AG10803 (cell line): ENCODE results near the gene SLC25A53.
A peak's percentile ranks its signal among the peaks of the same experiment; 100 is the strongest.

Experiments
- DNase-seq: peaks from one replicate; pipeline ENCODE4 v3.0.0; 2010; ENCODE audit warnings: low read depth
- H3K4me3 ChIP-seq: 2 replicates; pipeline ENCODE4 v1.5.1; 2011; ENCODE audit warnings: mild to moderate bottlenecking, low read length, control low read depth
- CTCF ChIP-seq: conservative IDR thresholded peaks from 2 replicates; pipeline ENCODE4 v1.5.1; 2011; ENCODE audit warnings: mild to moderate bottlenecking, low read length, control low read depth, inconsistent platforms

Gene SLC25A53

DNA sequence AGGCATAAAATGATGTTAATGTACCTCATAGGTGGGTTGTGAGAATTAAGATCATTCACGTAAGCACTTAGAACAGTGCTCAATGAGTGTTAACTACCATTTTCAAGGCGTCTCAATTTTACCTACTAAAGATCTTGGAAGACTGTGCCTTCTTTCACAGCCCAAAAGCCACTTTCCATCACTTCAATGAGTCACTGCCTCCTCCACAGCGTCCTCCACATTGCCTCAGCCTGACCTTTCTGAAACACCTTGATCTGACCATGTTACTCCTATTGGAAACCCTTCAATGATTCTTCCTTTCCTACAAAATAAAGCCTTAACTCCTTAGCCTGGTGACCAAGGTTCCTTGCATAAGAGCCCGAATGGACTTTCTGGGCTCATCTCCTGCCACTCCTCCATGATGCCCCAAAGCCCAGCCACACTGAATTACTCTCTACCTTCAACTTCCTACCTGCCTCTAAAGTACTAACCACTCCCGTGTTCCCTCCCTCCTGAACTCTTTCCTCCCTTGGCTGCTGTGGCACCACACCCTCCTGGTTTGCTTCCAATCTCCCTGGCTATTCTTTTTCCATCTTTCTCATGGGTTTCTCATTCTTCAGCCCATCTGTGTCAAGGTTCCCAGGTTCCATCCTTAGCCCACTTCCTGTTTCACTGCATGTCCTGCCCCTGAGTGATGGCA lies 22.1 kb downstream of the SLC25A53 start:
- no peak for TF ChIP-seq CTCF
- no peak overlapping the region for H3K4me3 ChIP-seq
- no peak for DNase-seq

DNA sequence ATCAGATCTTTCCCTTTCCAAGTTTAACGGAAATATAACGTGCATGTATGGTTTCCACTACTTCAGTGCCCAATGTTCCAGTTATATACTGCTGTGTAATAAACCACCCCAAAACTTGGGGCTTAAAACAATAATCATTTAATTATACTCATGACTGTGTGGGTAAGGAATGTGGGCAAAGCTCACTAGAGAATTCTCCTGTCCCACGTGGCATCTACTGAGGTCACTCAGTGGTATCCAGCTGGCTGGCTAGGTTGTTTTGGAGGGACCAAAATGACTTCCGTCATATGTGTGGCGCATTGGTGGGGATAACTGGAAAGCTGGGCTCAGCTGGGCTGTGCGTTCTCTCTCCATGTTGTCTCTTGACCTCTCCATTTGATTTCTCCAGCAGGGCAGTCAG lies 26.0 kb downstream of the SLC25A53 start:
- TF ChIP-seq CTCF, result no peak
- DNase-seq, result no peak

GRCh38 chrX:104126856-104127255 lies 30.0 kb downstream of the SLC25A53 start:
- H3K4me3 ChIP-seq, result no peak overlapping the region
- TF ChIP-seq CTCF, result no peak
- DNase-seq, result no peak

More for the DNA sequence above, 26.0 kb downstream of the SLC25A53 start:
- H3K4me3 ChIP-seq, result no peak overlapping the region

DNA sequence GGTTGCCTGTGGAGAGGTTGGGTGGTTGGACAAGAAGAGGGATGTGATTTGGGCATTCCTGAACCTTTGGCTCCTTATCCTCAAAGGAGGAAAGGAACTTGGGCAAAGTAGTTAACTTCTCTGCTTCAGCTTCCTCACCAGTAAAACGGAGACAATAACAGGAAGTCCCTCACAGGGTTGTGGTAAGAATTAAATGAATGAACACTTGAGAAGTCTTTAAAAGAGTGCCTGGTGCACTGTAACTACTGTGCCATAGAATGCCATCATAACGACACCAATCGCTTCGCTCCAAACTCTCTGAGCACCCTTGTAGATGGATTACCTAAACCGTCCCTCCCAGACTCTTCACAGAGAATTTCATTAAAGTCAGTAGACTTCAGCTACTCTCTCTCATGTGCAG lies 34.0 kb downstream of the SLC25A53 start:
- DNase-seq, result no peak
- no peak for TF ChIP-seq CTCF
- H3K4me3 ChIP-seq, result no peak overlapping the region

DNA sequence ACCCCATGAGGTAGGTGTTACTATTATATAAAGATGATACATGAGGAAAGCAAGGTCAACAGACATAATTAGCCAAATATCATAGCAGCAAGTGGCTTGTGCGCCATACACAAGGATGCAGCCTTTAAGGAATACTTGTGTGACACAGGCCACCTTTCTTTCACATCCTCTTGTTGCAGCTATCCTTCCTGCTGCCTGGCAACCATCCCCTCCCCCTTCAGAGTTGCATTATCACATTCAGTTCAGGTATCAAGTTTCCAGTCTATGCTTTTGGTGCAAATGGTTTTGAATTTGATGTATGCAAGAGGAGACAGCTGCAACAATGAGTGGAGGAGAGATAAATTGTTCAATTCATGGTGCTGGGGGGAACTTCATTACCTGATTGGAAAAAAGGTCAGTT lies 38.0 kb downstream of the SLC25A53 start:
- no peak overlapping the region for H3K4me3 ChIP-seq
- no peak for DNase-seq
- TF ChIP-seq CTCF, result no peak

DNA sequence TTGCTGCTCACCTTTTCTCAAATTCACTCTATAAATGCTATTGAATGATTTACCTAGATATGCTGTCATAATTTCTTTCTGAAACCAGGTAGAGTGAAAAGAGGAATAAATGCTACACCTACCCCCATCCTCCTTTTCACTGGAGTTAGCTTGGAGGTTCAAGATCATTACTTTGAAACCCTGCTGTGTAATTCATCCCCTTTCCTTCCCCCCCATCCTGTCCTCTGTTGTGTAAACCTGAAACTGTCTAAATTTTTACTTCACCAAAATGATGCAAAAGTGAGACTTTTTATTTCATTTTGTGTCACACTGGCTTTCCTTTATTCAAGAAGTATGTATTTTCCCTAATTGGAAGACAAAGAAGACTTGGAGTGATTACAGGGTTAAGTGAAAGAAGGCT lies 39.0 kb downstream of the SLC25A53 start:
- no peak overlapping the region for H3K4me3 ChIP-seq
- DNase-seq, result no peak
- no peak for TF ChIP-seq CTCF

DNA sequence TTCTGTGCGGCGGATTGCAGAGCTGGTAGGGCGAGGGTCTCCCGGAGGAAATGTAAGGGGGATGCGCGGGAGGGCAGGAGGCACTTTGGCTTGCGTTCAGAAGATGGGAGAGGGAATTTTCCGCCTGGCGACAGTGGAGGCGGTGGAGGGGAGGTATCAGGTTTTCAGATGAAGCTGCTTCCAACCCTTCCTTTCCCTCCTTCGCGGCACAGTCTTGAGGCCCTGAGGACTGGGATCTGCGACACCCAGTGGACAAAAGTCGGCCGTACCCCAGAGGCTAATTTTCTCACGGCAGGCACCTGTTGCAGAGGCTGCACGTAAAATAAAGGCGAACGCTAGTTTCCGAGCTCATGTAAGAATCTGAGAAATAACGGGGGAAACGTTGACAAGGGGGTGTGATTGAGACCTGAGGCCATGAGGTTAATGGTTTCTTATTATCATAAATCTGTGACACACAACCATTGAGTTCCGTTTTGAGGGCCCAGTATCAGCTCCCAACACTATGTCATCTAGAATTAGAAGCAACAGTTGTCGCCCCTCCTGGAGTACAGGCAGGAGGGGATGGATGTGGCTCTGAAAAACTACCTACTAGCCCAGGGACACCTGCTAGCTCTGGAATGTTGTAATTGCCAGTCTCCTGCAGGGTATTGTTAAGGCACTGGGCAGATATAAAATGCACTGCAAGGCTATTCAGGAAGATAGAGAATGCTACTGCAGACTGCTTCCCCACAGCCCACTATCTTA lies 43.4 kb downstream of the SLC25A53 start:
- peak; percentile 37 for DNase-seq
- peak; percentile 53 for TF ChIP-seq CTCF
- peak overlapping the region; percentile 63 for H3K4me3 ChIP-seq
